HG03066 (cell line): ENCODE results near the gene VPS41.

Source experiments
- ATAC-seq: cut with Tn5 transposase; IDR thresholded peaks from one replicate; pipeline ENCODE4 v1.9.1; 2021; ENCODE audit warnings: low read depth; ENCODE audit not compliant: unreplicated experiment

The VPS41 gene

DNA sequence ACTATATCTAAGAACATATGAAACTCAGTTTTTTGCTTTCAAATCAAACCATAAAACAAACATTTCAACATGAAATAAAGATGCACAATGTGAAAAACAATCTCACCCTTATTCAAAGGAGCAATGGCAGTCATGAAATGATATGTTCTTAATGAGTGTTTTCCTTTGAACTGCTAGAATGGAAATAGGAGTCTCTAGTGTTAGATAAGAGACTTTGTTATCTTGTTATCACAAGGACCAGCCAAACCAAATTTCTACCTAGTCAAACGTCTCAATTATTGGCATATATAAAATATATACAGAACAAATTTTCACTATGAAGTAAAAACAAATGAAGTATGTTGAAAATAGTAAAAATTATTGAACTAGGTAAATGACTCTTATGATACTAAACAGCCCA, 1.2 kb downstream of the VPS41 start:
- no peak for ATAC-seq

DNA sequence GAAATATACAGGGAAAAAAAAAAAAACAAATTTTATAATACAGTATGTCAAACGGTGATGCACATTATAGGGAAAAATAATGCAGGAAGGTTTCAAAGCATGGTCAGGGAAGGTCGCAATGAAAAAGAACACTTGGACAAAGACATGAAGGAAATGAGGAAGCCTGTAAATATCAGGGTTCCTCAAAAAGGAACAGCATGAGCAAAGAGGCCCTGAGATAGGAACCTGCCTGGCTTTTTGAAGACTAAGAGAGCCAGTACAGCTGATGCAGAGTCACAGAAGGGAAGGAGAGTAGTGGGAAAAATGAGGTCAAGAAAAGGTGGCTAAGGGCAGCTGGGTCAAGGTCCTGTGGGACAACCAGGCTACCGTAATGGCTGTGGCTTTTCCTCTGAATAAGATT, 1.9 kb downstream of the VPS41 start:
- ATAC-seq, result no peak

DNA sequence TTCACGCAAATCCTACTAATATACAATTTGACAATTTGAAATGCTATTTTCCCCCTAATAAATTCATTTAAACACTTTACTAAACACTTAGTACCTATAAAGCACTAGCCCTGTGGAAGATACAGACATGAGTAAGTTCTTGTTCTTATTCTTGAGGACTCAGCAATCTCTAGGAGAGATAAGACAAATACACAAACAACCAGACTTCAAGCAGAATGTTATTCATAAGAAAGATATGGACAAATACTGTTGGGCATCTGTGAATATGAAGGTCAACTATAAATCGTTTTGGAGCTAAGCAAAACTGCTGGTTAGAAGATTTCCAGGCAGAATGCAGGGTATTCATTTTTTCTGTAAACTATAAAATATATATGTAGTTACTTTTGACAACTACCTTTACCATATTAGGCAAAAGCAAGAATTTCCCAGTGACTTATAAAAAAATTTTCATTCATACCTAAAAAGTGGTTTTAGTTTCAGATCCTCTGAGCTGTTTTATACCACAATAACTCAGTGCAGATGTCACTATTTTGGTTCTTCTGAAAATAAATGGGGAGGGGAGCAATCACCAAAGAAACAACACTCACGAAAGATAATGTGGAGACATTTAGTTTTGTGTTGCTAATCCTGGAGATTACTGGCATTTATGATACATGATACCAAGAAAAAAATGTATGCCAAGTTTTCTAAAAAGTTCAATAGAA, 3.8 kb downstream of the VPS41 start:
- ATAC-seq, result no peak

DNA sequence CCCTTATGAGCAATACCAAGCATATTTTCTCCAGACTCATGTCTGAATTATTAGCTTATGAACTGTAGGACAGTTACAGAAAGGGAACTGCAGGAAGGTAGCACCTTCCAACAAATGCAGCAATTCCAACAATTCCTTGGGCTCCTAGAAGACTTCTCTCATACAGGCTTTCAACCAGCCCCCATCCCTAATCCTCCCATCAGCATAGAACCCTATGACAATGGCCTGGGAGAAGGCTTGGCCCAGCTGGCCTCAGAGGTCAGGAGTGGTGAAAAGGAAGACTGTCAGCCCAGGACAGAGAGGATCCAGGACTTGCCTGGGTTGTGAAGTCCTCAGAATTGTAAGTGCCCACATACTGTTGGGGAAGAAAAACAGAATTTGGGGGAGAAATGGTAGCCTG, 5.9 kb downstream of the VPS41 start:
- no peak for ATAC-seq

DNA sequence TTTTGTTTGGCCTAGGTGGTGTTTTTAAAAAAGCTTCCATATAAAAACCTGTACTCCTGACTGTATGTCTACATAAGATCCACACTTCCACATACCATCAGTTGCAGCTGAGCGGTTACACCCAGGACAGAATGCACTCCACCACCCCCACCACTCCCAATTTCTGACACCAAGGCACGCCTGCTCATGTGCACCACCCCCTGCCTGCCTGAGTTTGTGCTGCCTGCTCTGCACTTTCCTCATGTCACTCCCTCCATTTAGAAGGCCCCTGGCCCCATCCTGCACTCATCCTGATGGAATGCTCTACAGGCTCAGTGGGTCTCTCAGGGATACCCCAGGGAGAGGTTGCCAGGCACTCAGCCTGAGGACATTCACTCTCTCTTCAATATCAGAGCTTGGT, 6.5 kb downstream of the VPS41 start:
- ATAC-seq, result no peak

DNA sequence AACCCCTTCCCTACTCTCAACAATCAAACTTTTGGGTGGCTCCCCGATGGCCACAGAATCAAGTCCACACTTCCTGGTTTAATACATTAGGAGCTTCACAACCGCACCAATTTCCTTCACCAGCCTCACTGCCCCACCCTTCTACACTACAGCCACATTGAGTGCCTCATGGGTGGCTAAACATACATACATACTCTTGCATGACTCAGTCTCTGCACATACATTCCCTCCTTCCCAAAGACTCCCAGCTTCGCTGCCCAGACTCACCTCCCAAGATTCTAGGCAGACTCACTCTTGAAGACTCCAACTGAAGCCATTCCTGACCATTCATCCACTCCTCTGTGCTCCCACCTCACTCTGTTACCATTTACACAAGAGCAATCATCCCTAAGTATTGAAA, 15.9 kb downstream of the VPS41 start:
- ATAC-seq, result no peak

DNA sequence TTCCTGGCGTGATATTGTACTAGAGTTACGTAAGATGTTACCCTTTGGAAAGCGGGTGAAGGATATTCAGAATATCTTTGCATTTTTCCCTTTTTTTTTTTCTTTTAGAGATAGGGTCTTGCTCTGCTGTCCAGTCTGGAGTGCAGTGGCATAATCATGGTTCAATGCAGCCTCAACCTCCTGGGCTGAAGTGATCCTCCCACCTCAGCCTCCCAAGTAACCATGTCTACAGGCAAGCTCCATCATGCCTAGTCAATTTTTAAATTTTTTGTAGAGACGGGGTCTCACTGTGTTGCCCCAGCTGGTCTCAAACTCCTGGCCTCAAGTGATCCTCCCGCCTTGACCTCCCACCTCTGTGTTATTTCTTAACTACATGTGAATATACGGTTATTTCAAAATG, 18.4 kb downstream of the VPS41 start:
- no peak for ATAC-seq

DNA sequence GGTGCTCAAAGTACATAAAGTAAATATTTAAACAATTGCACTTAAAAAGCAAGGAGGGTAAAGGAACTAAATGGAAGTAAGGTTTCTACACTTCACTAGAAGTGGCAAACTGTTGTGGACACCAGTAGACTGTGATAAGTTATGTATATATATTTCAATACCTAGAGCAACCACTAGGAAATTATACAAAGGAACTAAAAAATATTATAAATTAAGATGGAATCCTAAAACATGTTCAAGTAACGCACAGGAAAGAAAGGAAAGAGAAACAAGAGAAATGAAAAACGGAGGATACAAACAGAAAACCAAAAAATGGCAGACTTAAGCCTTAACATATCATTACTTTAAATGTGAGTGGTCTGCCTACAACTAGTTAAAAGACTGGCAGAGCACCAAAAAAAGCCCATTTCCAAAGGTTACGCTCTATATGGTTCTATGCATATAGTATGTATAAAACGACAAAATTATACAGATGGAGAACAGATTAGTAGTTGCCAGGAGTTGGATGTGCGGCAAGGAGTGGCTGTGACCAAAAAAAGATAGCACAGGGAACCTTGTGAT, 19.0 kb downstream of the VPS41 start:
- no peak for ATAC-seq

DNA sequence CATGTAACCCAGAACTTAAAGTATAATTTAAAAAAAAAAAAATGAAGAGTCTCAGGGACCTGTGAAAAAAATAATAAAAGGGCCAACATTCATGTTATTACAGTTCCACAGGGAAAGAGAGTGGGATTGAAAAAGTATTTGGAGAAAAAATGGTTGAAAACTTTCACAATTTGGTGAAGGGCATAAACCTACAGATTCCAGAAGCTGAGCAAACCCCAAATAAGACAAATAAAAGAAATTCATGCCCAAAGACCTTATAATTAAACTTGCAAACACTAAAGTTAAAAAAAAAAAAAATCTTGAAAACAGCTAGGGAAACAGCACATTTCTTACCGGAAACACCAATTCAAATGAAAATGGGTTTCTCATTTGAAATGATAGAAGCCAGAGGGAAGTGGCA, 19.9 kb downstream of the VPS41 start:
- no peak for ATAC-seq

DNA sequence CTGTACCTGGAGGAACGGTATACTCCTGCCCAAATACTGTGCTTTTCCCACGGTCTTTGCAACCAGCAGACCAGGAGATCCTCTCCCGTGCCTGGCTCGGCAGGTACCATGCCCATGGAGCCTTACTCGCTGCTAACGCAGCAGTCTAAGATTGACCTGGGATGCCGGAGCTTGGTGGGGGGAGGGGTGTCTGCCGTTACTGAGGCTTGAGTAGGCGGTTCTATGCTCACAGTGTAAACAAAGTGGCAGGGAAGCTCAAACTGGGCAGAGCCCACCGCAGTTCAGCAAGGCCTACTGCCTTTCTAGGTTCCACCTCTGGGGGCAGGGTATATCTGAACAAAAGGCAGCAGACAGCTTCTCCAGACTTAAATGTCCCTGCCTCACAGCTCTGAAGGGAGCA, 22.7 kb downstream of the VPS41 start:
- no peak for ATAC-seq

DNA sequence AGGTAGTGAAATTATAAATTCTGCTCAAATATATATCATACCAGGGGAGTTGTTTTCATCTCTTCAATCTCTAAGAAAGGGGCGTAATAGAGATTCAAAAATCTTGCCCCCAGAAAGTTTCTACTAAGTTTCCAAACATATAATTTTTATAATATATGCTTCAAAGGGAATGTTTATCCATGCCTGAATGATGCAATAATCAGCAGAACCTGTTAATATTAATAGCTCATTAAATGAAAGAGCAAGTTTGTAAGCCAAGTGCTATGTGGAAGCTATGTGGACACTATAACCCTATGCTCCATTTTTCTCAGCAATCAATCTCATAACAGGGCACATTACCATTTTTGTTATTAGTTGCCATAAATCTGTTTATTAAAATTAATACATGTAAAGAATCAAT, 25.3 kb downstream of the VPS41 start:
- no peak for ATAC-seq

DNA sequence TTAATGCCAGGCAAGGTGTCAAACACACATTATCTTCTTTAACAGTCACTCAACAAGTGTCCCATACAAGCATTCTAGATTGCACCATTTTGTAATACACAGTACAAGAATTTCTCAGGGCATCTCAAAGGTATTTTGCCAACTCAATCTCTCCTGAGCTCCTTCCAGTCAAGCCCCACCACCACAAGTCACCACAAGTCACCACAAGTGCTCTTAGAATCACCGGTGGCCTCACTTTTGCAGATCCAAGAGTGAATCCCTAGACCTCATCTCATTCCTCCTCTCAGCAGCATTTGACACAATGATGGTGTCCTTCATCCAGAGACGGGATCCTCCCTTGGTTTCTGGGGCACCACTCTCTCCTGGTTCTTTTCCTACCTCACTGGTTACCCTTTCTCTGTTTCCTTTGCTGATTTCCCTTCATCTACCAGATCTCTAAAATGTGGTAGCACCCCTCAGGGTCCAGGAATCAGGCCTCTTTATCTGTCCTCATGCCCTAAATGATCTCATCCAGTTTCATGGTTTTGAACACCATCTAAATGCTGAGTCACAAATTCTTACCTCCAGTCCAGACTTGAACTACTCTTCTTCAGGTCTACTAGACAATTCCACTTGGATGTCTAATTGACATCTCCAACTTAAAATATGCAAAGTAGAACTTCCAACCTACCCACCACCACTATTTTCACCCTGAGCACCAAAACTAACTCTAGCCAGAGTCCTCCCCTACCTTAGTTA, 26.9 kb downstream of the VPS41 start:
- ATAC-seq, result no peak

DNA sequence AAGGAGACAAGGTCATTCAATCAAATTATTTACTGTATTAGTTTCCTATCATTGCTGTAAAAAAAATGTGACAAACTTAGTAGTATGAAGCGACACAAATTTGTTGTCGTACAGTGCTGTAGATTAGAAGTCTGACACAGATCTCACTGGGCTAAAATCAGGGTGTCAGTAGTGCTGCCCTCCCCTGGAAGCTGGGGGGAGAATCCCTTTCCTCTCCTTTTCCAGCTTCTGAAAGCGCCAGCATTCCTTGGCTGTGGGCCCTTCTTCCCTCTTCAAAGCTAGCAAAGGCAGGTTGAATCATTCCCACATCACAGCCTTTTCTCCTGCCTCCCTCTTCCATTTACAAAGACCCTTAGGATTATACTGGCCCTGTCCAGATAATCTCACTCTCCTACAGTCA, 28.0 kb downstream of the VPS41 start:
- no peak for ATAC-seq

DNA sequence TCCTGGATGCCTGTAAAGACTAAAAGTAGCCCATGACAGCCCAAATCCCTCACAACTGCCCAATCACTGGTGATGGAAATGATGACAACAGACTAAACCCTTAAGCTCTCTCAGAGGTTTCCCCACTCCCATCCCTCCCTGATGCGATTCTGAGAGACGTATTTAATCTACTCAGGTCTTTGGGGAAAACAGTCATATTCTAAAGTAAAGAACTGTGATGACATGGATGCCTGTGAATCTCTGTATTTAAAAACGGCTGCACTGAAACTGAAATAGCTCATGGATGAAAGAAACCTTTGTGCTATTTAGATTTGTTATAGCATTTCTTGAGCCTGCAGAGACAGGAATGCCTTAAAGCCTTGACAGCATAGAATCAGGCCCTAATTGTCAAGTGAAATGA, 28.5 kb downstream of the VPS41 start:
- no peak for ATAC-seq

DNA sequence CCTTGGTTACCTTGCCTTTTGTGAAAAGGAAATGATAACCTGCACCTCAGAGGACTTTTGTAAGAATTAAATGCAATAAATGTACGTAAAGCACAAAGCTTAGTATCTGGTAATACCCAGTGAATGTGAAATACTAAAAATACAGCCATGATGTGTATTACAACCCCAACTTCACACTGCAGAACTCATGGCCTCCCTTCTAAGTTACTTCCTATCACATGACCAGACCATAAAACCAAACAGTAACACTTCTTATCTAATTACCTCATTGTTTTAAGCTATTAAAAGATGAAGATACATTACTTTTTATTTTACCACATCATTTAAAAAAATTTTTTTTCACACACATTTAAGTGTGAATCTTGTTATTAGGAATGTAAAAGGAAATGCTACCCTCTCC, 29.0 kb downstream of the VPS41 start:
- ATAC-seq, result no peak

DNA sequence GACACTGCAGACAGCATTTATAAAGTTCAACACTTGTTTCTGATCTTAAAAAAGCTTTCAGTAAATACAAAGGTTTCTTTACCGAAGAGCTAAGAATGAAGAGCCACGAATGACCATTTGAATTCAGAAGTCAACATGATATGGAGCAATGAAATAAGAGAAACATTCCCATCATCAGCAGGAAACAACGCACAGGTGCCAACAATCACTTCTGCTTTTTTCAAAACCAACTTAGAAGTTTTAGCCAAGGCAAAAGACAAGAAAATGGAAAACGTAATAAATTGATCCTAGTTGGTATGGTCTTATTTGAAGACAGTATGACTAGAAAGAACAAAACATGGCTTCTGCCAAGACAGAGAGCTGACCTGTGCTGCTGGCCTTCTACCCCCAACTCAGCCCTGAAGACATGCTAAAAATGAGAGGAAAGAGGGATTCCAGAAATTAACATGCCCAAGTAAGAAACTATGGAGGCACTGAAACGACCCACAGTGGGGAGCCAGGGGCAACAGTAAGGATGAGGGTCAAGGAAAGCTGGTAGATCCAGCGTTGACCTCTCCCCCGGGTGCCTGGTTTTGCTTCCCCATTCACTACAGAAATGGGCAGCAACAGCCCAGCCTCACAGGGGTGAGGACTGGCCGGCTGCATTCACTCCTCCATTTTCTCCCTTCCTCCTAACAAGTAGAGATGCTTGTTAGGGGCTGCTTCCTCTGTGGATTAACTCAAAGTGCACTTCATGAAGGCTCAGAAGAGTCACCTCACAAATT, 30.1 kb downstream of the VPS41 start:
- ATAC-seq, result no peak

DNA sequence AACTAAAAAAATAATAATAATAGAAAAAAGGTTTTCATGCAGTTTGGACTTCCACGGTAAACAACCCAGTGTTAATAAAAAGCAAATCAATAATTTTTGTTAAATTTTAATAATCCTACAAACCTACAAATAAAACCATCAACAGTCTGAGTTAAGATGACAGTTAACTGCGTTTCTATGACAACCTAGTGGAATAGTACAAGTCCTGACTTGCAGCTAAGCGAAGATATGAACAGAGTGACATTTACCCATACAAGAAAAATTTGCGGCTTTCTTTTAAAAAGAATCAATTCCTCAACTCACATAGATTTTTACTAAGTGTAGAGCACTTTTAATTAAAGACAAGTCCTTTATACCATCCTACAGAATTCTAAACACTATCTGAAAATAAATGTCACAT, 35.6 kb downstream of the VPS41 start:
- no peak for ATAC-seq

DNA sequence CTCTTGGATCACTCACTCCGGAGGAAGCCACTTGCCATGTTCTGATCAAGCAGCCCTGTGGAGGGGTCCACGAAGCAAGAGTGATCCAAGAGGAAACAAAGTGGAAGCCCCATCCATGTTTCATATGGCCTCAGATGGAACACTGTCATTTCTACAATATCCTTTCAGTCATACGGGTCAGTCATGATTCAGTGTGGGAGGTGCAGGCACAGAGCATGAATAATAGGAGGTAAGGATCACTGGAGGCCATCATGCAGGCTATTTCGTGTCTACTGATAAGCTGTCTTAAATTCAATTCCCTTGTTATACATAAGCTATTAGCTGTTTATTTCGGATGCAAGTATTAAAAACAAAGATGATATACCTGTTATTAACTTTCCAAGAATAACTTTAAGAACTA, 36.8 kb downstream of the VPS41 start:
- ATAC-seq, result no peak

DNA sequence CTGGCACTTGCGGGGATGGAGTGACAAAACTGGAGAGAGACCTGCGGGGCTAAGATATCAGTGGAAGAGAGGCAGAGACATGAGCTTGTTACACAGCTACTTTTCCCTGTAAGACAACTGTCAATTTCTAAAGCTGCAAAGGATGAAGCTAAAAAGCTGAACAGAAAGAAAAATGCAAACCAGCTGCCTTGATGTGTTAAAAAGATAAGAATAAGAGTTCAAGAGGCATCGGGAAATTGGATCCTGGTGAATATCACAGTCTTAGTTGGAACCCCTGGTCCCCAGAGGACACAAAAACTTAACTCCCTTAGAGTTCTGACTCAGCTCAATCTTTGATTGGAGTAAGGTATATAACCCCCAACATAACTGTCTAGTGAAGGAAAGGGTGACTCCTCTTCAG, 38.8 kb downstream of the VPS41 start:
- no peak for ATAC-seq

DNA sequence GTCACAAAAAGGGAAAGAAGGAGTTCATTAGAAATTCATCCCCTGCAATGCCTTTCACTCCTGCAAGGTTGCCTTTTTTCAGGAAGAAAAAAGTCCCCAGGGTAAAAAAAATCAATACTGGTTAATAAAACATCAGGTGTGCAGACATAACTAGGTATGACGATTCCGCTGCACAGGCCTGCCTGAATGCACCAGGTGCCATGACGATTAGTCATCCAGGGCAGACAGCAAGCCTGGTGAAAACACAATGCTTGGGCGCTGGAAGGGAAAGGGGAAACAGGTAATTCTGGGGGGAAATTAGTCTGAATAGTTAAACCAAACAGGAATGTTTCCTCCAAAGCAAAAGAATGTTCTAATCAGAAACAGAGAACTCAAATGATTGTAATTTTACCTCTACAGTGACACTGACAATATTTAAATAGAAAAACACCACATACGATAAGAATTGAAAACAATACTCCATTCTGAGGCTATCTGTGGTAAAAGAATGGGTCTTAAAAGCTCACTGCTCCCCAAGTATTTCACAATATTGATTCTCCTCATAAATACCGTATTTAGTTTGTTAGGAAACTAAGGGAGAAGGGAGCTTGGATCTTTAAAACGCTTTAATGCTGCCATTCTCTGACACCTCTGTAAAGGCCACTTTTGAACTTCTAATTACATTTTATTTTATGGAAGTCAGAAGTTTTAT, 45.2 kb downstream of the VPS41 start:
- ATAC-seq, result no peak

DNA sequence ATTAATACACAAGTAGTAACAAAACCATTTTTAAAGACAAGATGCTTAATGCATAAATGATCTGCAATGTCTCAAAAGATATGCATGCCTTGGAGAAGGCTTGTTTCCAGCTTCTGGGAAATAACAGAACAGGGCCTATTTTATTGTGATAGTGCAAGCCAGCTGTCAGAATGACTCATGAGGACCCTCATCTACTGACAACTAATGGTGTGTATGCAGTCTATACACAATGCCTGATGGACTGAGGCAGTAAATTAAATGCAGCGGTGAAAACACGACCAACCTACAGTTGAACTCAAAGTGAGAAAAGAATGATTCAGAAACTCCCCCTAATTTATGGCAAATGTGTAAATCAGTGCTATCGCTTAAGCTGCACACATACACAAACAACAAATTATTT, 46.3 kb downstream of the VPS41 start:
- ATAC-seq, result no peak
